GM19438 (cell line): ENCODE results near the gene KRT82.

ENCODE experiments used
- ATAC-seq: cut with Tn5 transposase; IDR thresholded peaks from one replicate; pipeline ENCODE4 v1.9.1; 2021; ENCODE audit warnings: low read depth; ENCODE audit not compliant: unreplicated experiment

The KRT82 gene

GRCh38 chr12:52389313-52390207 lies 16.6 kb downstream of the KRT82 start:
- ATAC-seq, result no peak

DNA sequence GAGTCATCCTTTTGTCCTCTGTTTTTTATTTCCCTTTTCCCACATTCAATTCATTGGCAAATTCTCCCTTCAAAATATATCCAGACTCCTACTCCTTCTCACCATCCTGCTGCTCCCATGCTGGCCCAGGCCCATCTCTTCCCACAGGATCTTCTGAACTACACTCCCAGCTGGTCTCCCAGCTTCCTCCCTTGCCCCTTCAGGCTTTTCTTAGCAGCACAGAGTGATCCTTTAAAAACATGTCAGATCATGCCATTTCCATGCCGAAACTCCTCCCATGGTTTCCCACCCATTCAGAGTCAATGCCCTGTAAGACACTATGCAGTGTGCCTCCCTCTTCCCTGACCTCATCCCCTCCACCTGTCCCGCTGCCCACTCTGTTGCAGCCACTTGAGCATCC lies 18.3 kb downstream of the KRT82 start:
- ATAC-seq, result no peak

GRCh38 chr12:52385226-52385702 lies 20.9 kb downstream of the KRT82 start, which contains the start of gene KRT84:
Gene KRT84 (minus strand): TSS chr12:52385652. CDS start chr12:52385585, 67 bp downstream.
- ATAC-seq, result no peak

DNA sequence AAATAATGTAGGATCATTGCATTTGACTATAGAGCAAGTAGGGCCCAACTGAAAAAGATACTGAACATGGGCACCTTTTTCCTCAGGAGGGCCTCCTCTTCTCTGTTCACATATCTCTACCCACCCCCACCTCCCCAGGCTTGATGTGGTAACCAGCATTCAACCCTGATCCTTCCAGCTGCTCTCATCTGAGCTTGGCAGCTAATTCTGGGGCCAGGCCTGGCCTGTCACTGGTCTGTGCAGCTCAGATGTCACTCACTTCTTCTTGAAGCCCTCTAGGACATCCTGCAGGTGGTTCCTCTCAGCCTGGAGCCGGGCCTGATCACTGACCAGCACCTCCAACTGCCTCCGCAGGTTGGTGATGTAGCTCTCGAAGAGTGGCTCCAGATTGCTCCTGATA lies 22.8 kb downstream of the KRT82 start:
- no peak for ATAC-seq

DNA sequence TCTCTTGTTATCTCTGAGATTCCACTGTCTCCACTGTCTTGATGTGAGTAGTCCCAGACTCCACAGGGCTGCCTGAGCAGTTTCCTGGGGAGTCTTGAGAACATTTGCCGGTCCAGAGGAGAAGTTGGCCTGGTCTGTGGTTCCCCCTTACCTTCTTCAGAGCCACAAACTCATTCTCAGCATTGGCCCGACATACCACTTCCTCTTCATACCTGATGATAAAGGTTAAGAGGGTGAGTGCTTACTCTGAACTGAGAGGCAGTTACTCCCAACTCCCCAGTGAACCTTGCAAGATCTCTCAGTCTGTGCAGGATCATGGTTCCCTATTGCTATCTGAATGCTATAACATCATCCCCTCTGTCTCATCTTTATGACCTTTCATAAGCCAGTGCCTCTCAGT lies 23.3 kb downstream of the KRT82 start:
- no peak for ATAC-seq

DNA sequence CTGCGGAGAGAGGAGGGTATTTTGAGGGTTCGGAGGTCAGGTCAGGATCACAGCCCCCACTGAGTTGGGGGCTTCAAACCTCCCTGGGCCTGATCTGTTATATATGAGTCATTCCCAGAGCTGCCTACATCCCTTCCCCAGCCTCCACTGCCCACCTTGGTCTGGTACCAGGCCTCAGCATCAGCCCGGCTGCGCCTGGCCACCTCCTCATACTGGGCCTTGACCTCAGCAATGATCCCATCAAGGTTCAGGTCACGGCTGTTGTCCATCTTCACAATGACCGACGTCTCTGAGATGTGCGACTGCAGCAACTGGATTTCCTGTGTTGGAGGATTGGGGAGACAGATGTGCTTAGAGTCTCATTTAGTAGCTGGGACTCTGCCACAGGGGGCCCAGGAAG lies 24.9 kb downstream of the KRT82 start:
- no peak for ATAC-seq

DNA sequence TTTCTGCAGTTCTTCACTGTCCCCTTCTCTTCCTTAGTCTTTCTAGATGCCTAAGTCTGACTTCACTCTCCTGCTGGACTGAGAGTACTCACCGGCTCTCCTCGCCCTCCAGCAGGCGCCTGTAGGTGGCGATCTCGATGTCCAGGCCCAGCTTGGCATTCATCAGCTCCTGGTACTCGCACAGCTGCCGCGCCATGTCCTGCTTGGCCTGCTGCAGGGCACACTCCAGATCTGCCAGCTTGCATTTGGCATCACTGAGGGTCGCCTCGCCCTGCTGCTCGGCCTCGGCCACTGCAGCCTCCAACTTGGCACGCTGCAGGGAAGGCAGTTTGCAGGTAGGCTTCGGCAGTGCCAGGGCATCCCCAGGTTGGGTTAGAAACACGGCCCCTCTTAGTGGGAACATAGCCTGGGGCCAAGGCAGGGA lies 25.9 kb downstream of the KRT82 start:
- no peak for ATAC-seq

DNA sequence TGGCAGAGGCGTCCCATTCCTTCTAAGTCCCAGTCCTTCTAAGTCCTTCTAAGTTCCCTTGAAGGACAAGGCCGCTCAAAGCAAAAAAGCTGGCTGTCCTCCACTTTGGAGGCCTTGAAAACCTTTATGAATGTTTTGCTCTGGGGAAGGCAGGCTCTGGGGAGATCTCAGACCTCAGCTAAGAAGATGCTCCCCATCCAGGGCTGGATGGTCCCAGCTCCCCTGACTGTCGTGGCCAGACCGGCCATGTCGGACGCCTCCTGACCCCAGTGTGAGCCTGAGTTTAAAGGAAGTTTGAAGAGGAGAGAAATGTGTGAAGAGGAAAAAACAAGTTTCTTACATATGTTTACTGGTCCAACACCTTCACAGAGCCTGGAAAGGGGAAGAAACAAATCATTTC lies 26.6 kb downstream of the KRT82 start:
- ATAC-seq, result no peak

GRCh38 chr12:52378091-52378490 lies 28.0 kb downstream of the KRT82 start:
- ATAC-seq, result no peak

- ATAC-seq, result no peak
Observed at GRCh38 chr12:52377266-52377665, 28.9 kb downstream of the KRT82 start.

DNA sequence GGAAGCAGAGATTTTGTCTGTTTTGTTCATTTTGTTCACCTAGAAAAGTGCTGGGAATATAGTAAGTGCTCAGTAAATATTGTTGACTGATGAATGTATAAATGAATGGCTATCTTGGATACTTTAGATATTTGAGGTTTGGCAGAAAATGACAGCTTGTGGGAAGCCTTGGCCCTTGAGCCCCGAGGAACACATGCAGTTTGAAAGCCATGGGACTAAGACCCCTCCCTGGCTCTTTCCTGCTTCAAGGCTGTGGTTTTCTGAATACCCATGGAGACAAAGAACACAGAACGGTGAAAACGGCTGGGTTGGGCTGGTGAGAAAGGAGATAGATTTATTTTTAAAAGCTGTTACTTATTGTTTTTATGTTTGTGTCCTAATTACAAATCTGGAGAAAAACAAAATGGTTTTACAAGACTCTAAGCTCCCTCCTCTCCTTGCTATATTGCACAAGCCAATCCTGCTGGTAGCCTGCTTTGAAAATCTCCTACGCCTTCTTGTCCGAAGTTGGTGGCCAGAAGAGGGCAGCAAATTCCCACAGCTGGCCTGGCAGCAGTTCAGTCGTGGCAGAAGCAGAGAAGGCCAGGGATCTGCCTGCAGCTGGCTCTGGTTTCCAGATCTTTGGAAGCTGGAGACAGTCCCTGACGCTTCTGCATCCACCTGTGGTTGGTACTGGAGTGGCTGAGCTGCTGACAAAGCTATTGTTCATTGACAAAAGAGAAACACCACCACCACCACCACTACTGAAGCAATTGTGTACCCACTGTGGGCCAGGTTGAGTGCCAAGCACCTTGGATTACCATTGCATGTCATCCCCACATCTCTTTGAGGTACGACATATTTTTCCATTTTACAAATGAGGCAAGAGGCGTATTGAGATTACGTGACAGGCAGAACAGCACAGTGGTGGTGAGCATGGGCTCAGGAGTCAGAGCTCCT lies 33.6 kb downstream of the KRT82 start:
- ATAC-seq, result no peak

- ATAC-seq, result no peak
Observed at GRCh38 chr12:52371716-52372115, 34.4 kb downstream of the KRT82 start.

DNA sequence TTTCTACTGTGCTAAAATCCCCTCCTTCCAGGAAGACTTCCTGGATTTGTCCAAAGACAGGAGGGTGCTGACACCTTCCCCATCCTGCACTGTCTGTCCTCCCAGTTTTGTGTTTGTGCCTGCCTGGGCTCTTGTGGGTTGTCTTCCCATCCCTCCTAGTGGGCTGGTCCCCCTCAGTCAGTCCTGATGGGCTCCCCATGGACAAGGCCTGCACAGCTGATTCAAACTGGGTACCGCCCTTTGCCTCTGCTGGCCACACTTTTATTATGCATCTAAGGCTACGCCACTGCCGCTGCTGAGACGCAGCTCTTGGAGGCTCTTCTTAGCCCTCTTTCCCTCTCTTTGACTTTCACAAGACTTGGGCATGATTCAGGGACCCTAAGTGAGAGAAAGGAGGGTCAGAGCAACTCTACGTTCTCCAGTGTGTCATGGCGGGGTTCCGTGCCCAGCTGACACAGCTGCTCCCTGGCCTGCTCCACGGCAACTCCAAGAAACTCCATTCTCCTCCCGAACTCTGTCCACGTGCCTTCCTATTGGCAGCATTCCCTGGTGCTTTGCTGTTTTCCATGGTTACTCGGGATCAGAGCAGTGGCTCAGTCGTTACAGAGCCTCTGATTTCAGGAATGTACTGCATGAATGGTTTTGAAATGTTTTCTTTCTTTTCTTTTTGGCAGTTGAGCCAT lies 35.1 kb downstream of the KRT82 start:
- ATAC-seq, result no peak

DNA sequence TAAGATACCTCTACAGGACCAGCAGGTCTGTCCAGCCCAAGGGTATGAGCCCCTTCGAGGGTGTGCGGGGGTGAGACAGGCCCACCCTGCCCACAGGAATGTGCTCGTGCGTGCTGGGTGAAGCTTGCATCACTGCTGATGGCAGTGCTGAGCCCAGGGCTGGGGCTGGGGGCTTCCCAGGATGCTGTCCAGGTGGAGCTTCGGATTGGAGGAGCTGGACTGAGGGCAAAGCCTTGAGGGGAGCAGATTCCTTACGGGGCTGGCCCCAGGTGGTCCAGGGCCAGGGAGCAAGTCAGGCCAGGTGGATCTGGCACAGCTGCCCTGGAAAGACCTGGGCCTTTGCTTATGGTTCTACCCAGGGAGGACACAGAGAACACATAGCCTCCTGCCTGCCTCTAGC lies 36.3 kb downstream of the KRT82 start:
- ATAC-seq, result no peak

- ATAC-seq, result no peak
Observed at GRCh38 chr12:52369211-52369610, 36.9 kb downstream of the KRT82 start.

GRCh38 chr12:52368508-52368907 lies 37.6 kb downstream of the KRT82 start:
- no peak for ATAC-seq

- ATAC-seq, result no peak
Observed at GRCh38 chr12:52367876-52368275, 38.3 kb downstream of the KRT82 start.

- no peak for ATAC-seq
Observed at GRCh38 chr12:52366738-52367485, 39.2 kb downstream of the KRT82 start, which contains the start of gene KRT85. Gene KRT85 (minus strand): TSS chr12:52367481. CDS start chr12:52367405, 76 bp downstream.

GRCh38 chr12:52364901-52365489 lies 41.1 kb downstream of the KRT82 start:
- no peak for ATAC-seq
